IMR-90 (cell line): ENCODE measurements around the gene PELI3. TPM values are rescaled to one million over a fixed set of nuclear protein-coding genes. Genes with fewer than 3 reads are reported as not detected.

ENCODE experiments used
- ATAC-seq: fragments of 200-7000 bp; cut with Tn5 transposase; 2 replicates; pipeline ENCODE4 v1.9.1; 2020; ENCODE audit warnings: low read depth, mild to moderate bottlenecking, moderate library complexity
- BruUV-seq: library from RNA; stranded (reverse); fragments of 400-500 nt; replicated peaks from 2 replicates; lab custom pipeline; 2021; lab: Mats Ljungman, UMichigan
- CTCF ChIA-PET: fragments of 300-600 bp; formaldehyde crosslinking; extraction: SDS; loops from one replicate; lab custom pipeline; 2021; ENCODE audit warnings: antibody characterized with exemption; lab: Yijun Ruan, JAX
- POLR2A ChIA-PET: fragments of 300-600 bp; sonication (Branson Sonifier 250); formaldehyde crosslinking; loops from one replicate; lab custom pipeline; 2022; ENCODE audit warnings: antibody characterized with exemption; ENCODE audit not compliant: unreplicated experiment; lab: Charles Lee
- DNase-seq: peaks from one replicate; pipeline ENCODE4 v3.0.0; 2013
- H2AFZ ChIP-seq: replicated peaks from 2 replicates; pipeline ENCODE3; 2013; ENCODE audit warnings: low read length, mild to moderate bottlenecking; ENCODE audit not compliant: poor library complexity
- H2AK5ac ChIP-seq: 2 replicates; pipeline ENCODE4 v1.6.1; 2013; ENCODE audit warnings: low read depth, low read length, inconsistent platforms
- H2AK9ac ChIP-seq: replicated peaks from 2 replicates; pipeline ENCODE3; 2013; ENCODE audit warnings: mild to moderate bottlenecking, low read depth, low read length, moderate library complexity; ENCODE audit not compliant: poor library complexity
- H2BK120ac ChIP-seq: 2 replicates; pipeline ENCODE4 v1.6.1; 2013; ENCODE audit warnings: low read depth, low read length, inconsistent platforms
- H2BK15ac ChIP-seq: 3 replicates; pipeline ENCODE4 v1.6.1; 2013; ENCODE audit warnings: low read depth, low read length, inconsistent platforms
- H2BK20ac ChIP-seq: 2 replicates; pipeline ENCODE4 v1.6.1; 2013; ENCODE audit warnings: low read depth, mild to moderate bottlenecking, inconsistent platforms, low read length, moderate library complexity
- H2BK5ac ChIP-seq: 2 replicates; pipeline ENCODE4 v1.6.1; 2013; ENCODE audit warnings: mild to moderate bottlenecking, low read depth, low read length, inconsistent platforms; ENCODE audit not compliant: poor library complexity, severe bottlenecking
- H3K14ac ChIP-seq: replicated peaks from 2 replicates; pipeline ENCODE4 v1.6.1; 2013; ENCODE audit warnings: low read depth, low read length, inconsistent platforms
- H3K18ac ChIP-seq: 2 replicates; pipeline ENCODE4 v1.6.1; 2013; ENCODE audit warnings: low read depth, low read length, control low read depth
- H3K23ac ChIP-seq: 2 replicates; pipeline ENCODE4 v1.6.1; 2013; ENCODE audit warnings: low read depth, low read length, inconsistent platforms
- H3K27ac ChIP-seq: 2 replicates; pipeline ENCODE4 v1.5.1; 2013; ENCODE audit warnings: mild to moderate bottlenecking, control low read depth, low read length; ENCODE audit not compliant: insufficient read depth
- H3K27me3 ChIP-seq: 2 replicates; pipeline ENCODE4 v1.6.1; 2013; ENCODE audit warnings: low read length; ENCODE audit not compliant: control insufficient read depth, insufficient read depth
- H3K36me3 ChIP-seq: 2 replicates; pipeline ENCODE4 v1.6.1; 2013; ENCODE audit warnings: low read length, mixed read lengths; ENCODE audit not compliant: control insufficient read depth, insufficient read depth
- H3K4ac ChIP-seq: 2 replicates; pipeline ENCODE4 v1.6.1; 2013; ENCODE audit warnings: low read depth, low read length, inconsistent platforms
- H3K4me1 ChIP-seq: 2 replicates; pipeline ENCODE4 v1.6.1; 2013; ENCODE audit warnings: low read length, mixed read lengths; ENCODE audit not compliant: control insufficient read depth, insufficient read depth
- H3K4me2 ChIP-seq: 2 replicates; pipeline ENCODE4 v1.6.1; 2013; ENCODE audit warnings: low read depth, mild to moderate bottlenecking, control low read depth, low read length, moderate library complexity
- H3K4me3 ChIP-seq: 2 replicates; pipeline ENCODE4 v1.5.1; 2013; ENCODE audit warnings: low read depth, mild to moderate bottlenecking, control low read depth, low read length, moderate library complexity; ENCODE audit not compliant: insufficient read depth
- H3K56ac ChIP-seq: 2 replicates; pipeline ENCODE4 v1.6.1; 2013; ENCODE audit warnings: low read length, inconsistent platforms; ENCODE audit not compliant: insufficient read depth; ENCODE audit errors: extremely low read depth
- H3K79me1 ChIP-seq, 2 experiments: 2 replicates each; pipeline ENCODE4 v1.6.1; 2013; ENCODE audit warnings: low read length in 2 of 2, inconsistent platforms in 1 of 2, low read depth in 1 of 2
- H3K9ac ChIP-seq: 2 replicates; pipeline ENCODE4 v1.6.1; 2013; ENCODE audit warnings: low read depth, low read length, control low read depth
- H3K9me1 ChIP-seq: 2 replicates; pipeline ENCODE4 v1.6.1; 2013; ENCODE audit warnings: low read length, inconsistent platforms; ENCODE audit not compliant: insufficient read depth
- H3K9me3 ChIP-seq: 2 replicates; pipeline ENCODE4 v1.6.1; 2013; ENCODE audit warnings: low read length; ENCODE audit not compliant: control insufficient read depth, insufficient read depth
- H4K20me1 ChIP-seq: 2 replicates; pipeline ENCODE4 v1.6.1; 2013; ENCODE audit warnings: low read length, inconsistent platforms; ENCODE audit not compliant: insufficient read depth
- H4K5ac ChIP-seq: 2 replicates; pipeline ENCODE4 v1.6.1; 2013; ENCODE audit warnings: mild to moderate bottlenecking, low read depth, low read length, control low read depth
- H4K8ac ChIP-seq, 2 experiments: 2 replicates each; pipeline ENCODE4 v1.6.1; 2013; ENCODE audit warnings: low read depth in 2 of 2, low read length in 2 of 2, control low read depth in 1 of 2, inconsistent platforms in 1 of 2
- H4K91ac ChIP-seq: 2 replicates; pipeline ENCODE4 v1.6.1; 2013; ENCODE audit warnings: low read depth, low read length, inconsistent platforms; ENCODE audit not compliant: insufficient read depth
- CTCF ChIP-seq: conservative IDR thresholded peaks from 2 replicates; pipeline ENCODE4 v1.5.1; 2012; ENCODE audit warnings: mild to moderate bottlenecking, low read depth, low read length, improper control_type of control experiment
- MAFK ChIP-seq: IDR thresholded peaks from 2 replicates; pipeline ENCODE4 v1.6.1; 2012; ENCODE audit warnings: low read depth, low read length, improper control_type of control experiment
- MAZ ChIP-seq: IDR thresholded peaks from 2 replicates; pipeline ENCODE4 v1.6.1; 2012; ENCODE audit warnings: low read depth, mild to moderate bottlenecking, low read length, improper control_type of control experiment, moderate library complexity, borderline replicate concordance
- MXI1 ChIP-seq: IDR thresholded peaks from 2 replicates; pipeline ENCODE4 v1.6.1; 2012; ENCODE audit warnings: low read depth, mild to moderate bottlenecking, low read length, moderate library complexity, borderline replicate concordance
- NFE2L2 ChIP-seq: fragments of 150-350 bp; IDR thresholded peaks from 2 replicates; pipeline ENCODE4 v1.6.1; 2016; ENCODE audit warnings: low read depth, mild to moderate bottlenecking, low read length
- POLR2A ChIP-seq: IDR thresholded peaks from 2 replicates; pipeline ENCODE4 v1.6.1; 2012; ENCODE audit warnings: mild to moderate bottlenecking, low read depth, low read length
- RAD21 ChIP-seq: IDR thresholded peaks from 2 replicates; pipeline ENCODE4 v1.6.1; 2012; ENCODE audit warnings: low read length, improper control_type of control experiment
- RFX5 ChIP-seq: IDR thresholded peaks from 2 replicates; pipeline ENCODE4 v1.8.0; 2012; ENCODE audit warnings: low read depth, mild to moderate bottlenecking, low read length, moderate library complexity
- SMC3 ChIP-seq: fragments of 150-350 bp; IDR thresholded peaks from 2 replicates; pipeline ENCODE4 v1.6.1; 2016; ENCODE audit warnings: low read depth, mild to moderate bottlenecking, antibody characterized with exemption, low read length, moderate library complexity
- USF2 ChIP-seq: fragments of 150-350 bp; IDR thresholded peaks from 2 replicates; pipeline ENCODE4 v1.6.1; 2017; ENCODE audit warnings: mild to moderate bottlenecking, antibody characterized with exemption, low read length, low read depth
- WGBS, 2 experiments: methylation state at CpG; one replicate each; pipeline versions ENCODE4 v1.1.5 to v1.1.7; 2013; ENCODE audit warnings: missing lambda C conversion rate in 2 of 2; ENCODE audit not compliant: insufficient read length in 1 of 2; ENCODE audit errors: extremely low coverage in 2 of 2; 5-methylcytosine and 5-hydroxymethylcytosine counted together
- dilution Hi-C: fragments of 300-500 bp; cut with HindIII; formaldehyde crosslinking; loops from one replicate; pipeline ENCODE4 v1.14.3; 2018; ENCODE audit warnings: low sequenced_read_pairs; ENCODE audit not compliant: unreplicated experiment
- in situ Hi-C: fragments of 300-500 bp; cut with MboI; formaldehyde crosslinking; loops from 3 replicates; pipeline ENCODE4 v1.14.3; 2019; ENCODE audit warnings: low sequenced_read_pairs, inconsistent platforms, mixed read lengths
- intact Hi-C: fragments of 100-400 bp; cut with micrococcal nuclease; formaldehyde crosslinking; loops from 2 replicates; pipeline ENCODE4 v1.10.0; 2022
- polyA plus RNA-seq, 3 experiments: library from polyadenylated mRNA; depleted of rRNA; stranded (reverse); fragments of >200 nt; gene quantifications; 2 replicates each; pipeline ENCODE4 v1.2.3, GENCODE V29; 2012; ENCODE audit warnings: low replicate concordance in 1 of 3
- total RNA-seq: library from RNA; depleted of rRNA; stranded (reverse); fragments of >200 nt; gene quantifications from 2 replicates; pipeline ENCODE4 v1.2.3, GENCODE V29; 2012

PELI3 gene
- total and polyA plus RNA-seq, 2 of the 4 experiments (the other 2 are of a cell fraction) = 5.0 to 6.3 TPM

- TF ChIP-seq RFX5 (0 out of 2 replicates have a peak, but pooled peaks have one; percentile 4), RAD21 (peak; percentile 26; the same call in 1 of the 2 replicates), POLR2A (no peak)
Observed at GRCh38 chr11:66418168-66418985, 48.3 kb upstream of the PELI3 start (continued).

- Histone ChIP-seq H3K4ac (no peak overlapping the region), H3K56ac (no peak overlapping the region), H3K9me1 (peaks cover 28% of the 10 kb centered on the region), H2AK5ac (no peak overlapping the region), H3K9ac (no peak overlapping the region), H3K4me3 (no peak overlapping the region), H3K23ac (no peak overlapping the region), H3K4me1 (peaks cover 3% of the 10 kb centered on the region; the same call in 1 of the 2 replicates), H3K36me3 (peaks cover 1% of the 10 kb centered on the region; the same call in 1 of the 2 replicates), H4K8ac (no peak overlapping the region), H2BK5ac (no peak overlapping the region), H2BK20ac (no peak overlapping the region), H3K9me3 (no peaks in the 10 kb centered on the region), H3K27me3 (peaks cover 6% of the 10 kb centered on the region), H3K4me2 (no peak overlapping the region), H3K79me1 (peaks cover 0 to 31% of the 10 kb centered on the region in 2 experiments; a peak in 2 of 4 replicates), H2AFZ (peak overlapping the region; percentile 14), H2BK120ac (no peak overlapping the region), H2BK15ac (no peak overlapping the region), H3K14ac (no peak overlapping the region), H3K18ac (no peak overlapping the region), H3K27ac (no peak overlapping the region), H2AK9ac (no peak overlapping the region), H4K91ac (no peak overlapping the region), H4K5ac (no peak overlapping the region), H4K20me1 (peaks cover 52% of the 10 kb centered on the region)
- no CpG with 5 or more reads among the region's 3 CpGs for WGBS, 2 experiments
- DNase-seq = no peak
- dilution Hi-C loops (no loop called here), intact Hi-C loops (no loop called here), in situ Hi-C loops (no loop called here)
- BruUV-seq = no TSS peak
- TF ChIP-seq RFX5 (no peak), MAZ (no peak), RAD21 (no peak), MAFK (no peak), SMC3 (no peak), CTCF (no peak), NFE2L2 (no peak), POLR2A (no peak), USF2 (no peak), MXI1 (no peak)
- CTCF ChIA-PET = no interaction called here
- no peak for ATAC-seq
- POLR2A ChIA-PET = no interaction called here
Observed at GRCh38 chr11:66418986-66419308, 47.8 kb upstream of the PELI3 start.
